HG03460 (cell line): ENCODE results near the gene OPRL1.
A peak's percentile ranks its signal among the peaks of the same experiment; 100 is the strongest.

Experiments
- ATAC-seq: cut with Tn5 transposase; IDR thresholded peaks from one replicate; pipeline ENCODE4 v1.9.1; 2021; ENCODE audit not compliant: unreplicated experiment

The OPRL1 gene

DNA sequence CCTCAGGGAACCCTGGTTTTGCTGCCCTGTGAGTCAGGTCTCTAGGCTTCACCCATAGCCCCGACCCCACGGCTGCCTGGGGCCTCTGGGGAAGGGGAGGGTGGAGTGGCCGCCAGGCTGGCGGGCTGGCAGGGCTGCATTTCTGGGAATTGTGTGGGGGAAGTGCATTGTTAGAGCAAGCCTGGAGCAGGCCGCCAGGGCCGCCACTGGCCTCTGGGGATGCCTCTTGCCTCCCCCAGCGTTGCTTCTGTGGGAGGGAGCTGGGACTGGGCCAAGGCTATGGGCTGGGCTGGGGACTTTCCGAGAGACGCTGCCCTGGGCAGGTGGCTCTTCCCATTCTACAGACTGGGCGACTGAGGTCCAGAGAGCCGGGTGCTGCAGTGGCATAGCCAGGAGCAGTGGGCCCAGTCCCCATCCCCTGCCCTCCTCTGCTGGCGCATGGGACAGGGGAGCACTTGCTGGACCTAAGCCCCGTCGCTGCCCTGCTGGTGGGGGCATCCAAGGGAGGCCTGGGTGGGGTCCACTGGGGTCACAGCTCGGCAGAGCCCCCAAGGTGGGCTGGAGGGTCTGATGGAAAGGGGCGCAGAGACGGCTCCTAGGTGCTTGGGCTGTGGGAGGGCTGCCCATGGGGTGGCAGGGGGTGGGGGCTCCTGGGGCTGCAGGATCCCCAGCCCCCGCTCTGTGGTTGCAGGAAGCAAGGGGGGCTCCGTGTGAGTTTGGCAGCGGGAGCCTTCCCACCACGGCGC is 23.8 kb upstream of the OPRL1 start:
- no peak for ATAC-seq

DNA sequence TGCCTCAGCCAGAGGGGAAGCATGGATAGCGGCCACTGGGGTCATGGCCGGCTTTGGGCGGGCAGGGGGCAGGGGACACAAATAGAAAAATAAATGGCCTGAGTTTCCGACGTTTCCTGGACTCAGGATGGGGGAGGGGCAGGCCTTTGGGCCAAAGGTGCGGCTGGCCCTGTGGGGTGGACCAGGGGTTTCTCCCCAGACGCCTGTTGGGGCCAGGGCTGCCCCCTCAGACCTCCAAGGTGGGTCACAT is 23.3 kb upstream of the OPRL1 start:
- ATAC-seq: no peak

DNA sequence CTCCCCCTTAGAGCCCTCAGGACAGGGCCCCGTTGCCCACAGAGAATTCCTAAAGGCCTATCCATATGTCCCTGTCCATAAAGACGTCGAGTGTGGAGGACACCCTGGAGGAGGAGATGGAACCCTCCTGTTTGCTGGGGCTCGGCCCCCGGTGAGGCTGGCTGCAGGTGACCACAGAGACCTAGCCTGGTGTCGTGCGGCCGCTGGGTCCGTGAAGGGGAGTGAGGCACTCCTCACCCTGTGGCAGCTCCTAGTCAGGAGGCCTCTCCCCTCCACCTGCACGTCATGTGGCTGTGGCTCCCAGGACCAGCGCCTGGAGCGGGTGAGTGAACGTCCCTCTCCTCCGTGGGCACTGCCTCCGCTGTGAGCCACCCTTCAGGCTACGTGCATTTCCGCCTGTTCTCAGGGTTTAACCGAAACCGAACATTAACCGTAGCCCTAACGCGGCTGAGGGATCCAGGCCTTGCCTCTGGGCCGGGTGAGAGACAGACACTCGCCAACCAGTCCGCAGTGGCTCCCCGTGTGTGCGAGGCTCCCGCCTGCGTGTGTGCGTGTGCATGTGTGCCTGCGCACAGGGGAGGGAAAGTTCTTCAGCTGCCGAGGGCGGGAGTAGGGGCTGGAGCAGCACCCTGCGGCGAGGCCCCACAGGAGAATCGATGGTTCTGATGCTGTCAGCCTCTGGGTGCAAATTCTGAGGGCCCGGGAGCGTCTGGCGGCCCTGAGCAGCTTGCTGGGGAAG is 22.8 kb upstream of the OPRL1 start:
- ATAC-seq: peak; percentile 27

DNA sequence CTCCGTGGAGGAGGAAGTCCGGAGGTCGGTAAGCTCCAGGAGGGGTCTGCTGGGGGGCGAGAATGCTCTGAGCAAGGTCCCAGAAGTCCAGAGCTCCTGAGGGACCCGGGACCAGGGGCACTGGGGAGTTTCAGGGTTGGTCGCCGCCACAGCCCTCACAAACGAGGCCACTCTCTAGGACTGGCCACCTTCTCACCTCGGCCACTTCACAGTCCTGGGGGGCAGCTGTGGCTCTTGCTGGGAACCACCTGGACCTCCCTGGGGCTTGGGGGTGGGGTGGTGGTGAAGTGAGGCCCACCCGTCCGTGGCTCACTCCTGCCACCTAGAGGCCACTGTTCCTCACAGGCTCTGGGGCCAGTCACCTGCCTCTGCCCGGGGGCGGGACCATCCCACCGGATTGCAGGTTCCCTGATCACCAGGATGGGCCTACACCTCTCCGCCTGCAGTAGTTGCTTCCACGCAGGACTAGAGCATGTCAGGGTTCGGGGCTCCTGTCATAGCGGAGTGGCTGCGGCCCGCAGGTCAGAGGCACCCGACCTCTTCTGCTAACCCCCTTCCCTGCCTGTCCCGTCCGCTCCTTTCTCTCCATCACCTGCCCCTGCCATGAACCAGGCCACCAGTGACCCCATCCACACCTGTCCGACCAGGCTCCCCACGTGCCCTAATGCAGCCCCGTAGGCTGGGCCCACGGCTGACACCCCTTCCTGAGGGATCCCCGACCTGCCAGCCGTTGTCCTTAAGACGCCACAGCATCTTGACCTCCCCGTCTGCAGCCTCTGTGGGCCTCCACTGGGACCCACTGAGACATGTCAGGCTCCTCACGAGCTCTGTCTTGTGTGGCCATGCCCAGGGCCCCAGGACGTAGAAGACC is 22.0 kb upstream of the OPRL1 start:
- peak; percentile 43 for ATAC-seq

DNA sequence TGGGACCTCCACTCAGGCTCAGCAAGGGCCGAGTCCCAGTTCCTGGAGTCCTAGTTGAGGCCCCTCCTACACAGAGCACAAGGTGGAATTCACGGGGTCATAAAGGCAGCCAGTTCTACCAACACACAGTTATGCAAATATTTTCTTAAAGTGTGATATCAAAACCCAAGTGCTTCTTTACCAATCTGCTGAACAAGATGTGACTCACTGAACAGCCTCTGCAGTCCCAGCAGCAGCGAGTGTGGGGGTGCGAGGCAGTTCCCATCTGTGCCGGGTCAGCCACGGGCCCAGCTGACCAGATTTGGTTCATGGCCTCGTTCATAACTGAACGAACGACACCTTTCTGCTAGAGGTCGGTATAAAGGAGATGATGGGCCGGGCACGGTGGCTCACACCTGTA is 21.3 kb upstream of the OPRL1 start:
- no peak for ATAC-seq

GRCh38 chr20:64062276-64062595 is 17.6 kb upstream of the OPRL1 start:
- ATAC-seq: no peak

GRCh38 chr20:64062596-64063388 is 17.1 kb upstream of the OPRL1 start, which contains the start of gene TCEA2:
Gene TCEA2 (plus strand): TSS chr20:64063198. CDS start chr20:64063313, 115 bp downstream.
- ATAC-seq: peak; percentile 66

DNA sequence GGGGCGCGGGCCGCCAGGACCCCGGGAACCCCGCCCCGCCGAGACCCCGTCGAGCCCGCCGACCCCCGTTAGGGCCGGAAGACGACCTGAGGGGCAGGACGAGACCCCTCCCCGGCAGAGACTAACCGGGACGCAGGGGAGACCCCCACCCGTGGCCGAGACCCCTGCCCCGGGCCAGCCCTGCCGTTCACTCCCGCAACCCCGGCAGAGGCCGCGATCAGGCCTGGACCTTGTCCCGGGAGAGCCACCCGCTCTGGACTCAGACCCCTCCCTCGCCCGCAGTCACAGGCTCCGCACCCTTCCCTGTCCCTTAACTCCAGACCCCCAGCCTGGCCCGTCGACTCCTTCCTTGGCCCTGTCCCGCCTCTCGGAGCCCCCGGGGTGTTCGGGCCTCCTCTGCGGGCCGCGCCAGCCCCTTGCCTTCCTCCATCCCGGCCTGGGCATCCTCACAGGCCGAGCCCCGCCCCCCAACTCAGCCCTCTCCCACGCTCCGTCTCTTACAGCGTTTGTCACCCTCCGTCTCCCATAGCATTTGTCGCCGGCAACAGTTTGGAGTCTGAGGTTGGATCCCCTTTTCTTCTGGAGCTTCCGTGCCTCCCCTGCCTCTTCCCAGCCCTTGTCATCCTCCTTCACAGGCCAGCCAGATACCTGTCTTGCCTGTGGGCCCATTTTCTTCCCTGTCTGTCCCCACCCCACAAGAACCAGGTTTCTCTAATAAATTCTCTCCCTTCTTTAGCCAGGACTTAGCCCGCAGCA is 16.3 kb upstream of the OPRL1 start:
- ATAC-seq: no peak

DNA sequence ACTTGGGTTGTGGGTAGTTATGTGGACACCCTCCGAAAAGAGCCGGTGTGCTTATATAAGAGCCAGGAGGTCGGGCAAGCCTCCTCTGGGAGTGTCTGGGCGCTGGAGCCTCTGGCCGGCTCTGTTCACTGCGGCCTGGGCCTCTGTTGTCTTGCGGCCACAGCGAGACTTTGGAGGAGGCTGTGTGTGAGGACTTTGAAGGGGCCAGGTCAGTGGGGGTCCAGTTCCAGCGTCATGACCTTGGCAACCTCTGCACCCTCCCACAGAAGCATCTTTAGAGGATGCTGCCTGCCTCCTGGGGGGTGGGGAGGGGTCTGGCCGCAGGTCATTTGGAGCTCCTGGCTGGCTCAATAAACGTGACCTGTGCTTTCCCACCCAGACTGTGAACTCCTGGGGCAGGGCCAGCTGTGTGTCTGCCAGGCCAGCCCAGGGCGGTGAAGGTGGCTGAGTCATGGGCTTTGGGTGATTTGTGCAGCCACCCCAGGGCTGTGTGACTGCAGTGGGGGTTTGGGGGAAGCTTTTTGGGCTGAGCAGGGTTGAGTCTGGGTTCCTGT is 15.7 kb upstream of the OPRL1 start:
- ATAC-seq: no peak

DNA sequence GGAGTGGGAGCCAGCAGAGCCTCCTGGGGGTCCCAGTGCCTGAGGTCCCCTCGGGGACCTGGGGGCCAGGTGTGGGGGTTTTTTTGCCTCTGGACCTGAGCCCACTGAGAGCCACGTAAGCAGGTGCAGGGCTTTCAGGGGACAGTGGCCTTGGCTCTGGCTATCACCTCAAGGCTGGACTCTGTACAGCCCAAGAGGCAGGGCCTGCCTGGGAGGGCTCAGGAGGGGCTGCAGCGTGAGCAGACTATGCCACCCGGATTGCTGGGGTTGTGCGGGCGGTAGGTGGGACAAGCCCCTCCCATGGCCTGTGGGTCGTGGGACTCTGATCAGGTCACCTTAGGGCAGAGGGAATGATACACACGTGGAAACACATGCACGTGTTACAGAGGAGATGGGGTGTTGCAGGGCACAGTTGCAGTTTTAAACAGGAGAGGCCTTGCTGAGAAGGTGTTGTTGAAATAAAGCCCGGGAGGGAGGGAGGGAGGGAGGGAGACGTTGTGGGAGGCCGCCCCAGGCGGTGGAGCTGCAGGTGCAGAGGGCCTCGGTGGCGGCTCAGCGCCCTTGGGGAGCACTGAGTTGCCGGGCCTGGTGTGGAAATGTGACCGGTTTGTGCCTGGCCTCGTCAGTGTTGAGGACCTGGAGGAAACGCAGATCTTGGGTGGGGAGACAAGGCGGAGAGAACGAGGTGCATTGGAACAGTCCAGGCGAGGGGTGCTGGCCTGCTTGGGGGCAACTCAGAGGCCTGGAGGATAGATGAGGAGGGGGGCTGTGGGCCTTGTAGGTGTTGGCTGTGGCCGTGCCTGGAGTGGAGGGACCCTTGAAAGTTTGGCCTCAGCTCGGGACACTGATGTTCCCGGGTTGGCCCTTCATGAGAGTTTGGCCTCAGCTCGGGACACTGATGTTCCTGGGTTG is 14.6 kb upstream of the OPRL1 start:
- no peak for ATAC-seq

DNA sequence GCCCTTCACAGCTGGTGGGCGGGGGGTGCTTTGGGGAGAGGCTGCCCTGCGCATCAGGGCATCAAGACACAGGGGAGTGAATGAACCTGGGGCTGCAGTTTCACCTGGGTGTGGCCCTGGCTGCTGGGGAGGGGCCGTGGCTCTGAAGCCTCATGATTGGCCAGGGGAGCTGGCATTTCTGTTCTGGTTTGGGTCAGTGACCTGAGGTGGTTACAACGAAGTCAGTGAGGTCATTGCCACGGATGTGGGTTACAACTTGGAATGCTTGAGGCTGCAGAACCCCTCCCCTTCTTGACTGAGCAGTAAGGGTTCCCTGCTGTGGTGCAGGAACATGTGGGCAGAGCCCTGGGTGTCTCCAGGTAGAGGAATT is 13.9 kb upstream of the OPRL1 start:
- peak; percentile 40 for ATAC-seq

- ATAC-seq: no peak
Measured at GRCh38 chr20:64067005-64067632, 12.8 kb upstream of the OPRL1 start.

DNA sequence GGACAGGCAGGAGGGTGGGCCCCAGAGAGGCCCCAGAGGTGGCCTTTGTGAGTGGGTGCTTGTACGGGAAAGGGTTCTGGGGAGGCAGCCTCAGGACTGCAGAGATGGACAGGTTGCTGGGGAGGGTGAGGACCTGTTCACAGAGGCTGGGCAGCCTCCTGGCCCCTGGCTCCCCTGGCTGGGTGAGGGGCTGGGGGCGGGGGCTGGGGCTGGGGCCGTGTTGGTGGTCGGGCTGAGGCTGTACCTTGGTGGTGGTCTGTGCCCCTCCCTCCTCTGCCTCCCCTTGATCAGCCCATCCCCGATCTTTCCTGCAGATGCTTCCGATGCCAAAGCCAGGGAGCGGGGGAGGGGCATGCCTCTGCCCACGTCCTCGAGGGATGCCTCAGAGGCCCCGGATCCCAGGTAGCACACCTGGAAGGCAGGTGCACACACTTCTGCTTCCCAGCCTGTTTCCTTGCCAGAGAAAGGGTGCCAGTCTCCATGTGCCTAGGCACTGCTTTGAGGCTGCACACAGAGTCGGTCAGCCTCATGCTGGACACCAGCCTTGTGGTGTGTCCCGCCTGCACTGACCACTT is 12.1 kb upstream of the OPRL1 start:
- ATAC-seq: no peak

DNA sequence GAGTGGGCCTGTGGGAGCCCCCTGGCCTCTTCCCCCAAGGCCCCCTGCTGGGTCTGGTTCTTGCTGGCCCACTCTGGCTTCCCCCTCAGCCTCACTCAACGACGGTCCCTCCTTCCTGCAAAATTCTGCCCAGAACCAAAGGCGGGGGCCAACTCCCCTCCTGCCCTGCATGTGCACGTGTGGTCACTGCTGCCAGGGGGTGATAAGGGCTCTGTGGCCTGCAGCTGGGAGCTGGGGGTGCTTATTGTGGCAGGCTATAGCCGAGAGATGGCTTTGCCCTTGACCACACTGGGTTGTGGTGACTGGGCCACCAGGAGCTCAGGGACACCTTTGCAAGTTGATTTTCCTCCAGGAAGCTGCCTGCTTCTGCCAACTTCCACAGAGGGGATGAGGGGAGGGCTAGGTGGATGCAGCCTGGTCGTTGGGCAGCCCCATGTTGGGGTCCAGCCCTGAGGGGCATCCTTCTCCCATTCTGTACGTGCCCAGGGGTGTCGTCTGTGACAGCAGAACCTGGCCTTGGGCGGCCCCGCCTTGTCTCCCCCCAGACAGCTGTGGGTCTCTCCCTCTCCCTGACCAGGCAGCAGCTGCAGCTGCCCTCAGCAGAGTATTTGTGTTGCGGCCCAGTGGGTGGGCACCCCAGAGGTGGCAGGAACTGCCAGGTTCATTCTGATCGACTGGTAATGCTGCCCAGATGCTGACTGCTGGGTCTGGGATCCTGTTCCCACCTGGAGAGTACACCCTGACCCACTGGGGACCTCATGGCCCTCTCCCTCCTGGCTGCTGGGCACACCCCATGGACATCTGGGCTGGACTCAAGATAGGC is 11.3 kb upstream of the OPRL1 start:
- no peak for ATAC-seq

- no peak for ATAC-seq
Measured at GRCh38 chr20:64069209-64069613, 10.7 kb upstream of the OPRL1 start.

- ATAC-seq: no peak
Measured at GRCh38 chr20:64069614-64070243, 10.2 kb upstream of the OPRL1 start.
